Heart left ventricle (tissue), 16 donors: ENCODE data around the gene HELZ. TPM values are rescaled to one million over a fixed set of nuclear protein-coding genes. Genes with fewer than 3 reads are reported as not detected.

Experiments
- ATAC-seq, 4 donors: fragments of 200-7000 bp; cut with Tn5 transposase; one replicate each; pipeline ENCODE4 v1.9.1; 2020 to 2022; ENCODE audit warnings: moderate library complexity in 4 of 4, mild to moderate bottlenecking in 3 of 4, moderate number of reproducible peaks in 1 of 4
- DNase-seq, 5 donors: peaks; one replicate each; pipeline ENCODE4 v3.0.0-alpha.2; 2020
- H3K27ac ChIP-seq, 12 donors: fragments of 200-600 bp; sonication (generic) in 4 of 12; one replicate each; pipeline versions ENCODE4 v1.5.0 to v1.8.0; 2016 to 2022; ENCODE audit warnings: mild to moderate bottlenecking in 2 of 12
- H3K27me3 ChIP-seq, 9 donors: fragments of 200-600 bp; sonication (generic) in 2 of 9; one replicate each; pipeline versions ENCODE4 v1.5.1 to v1.8.0; 2016 to 2022; ENCODE audit warnings: mild to moderate bottlenecking in 3 of 9
- H3K36me3 ChIP-seq, 9 donors: fragments of 200-600 bp; sonication (generic) in 2 of 9; one replicate each; pipeline versions ENCODE4 v1.5.0 to v1.8.0; 2018 to 2022; ENCODE audit warnings: mild to moderate bottlenecking in 2 of 9
- H3K4me1 ChIP-seq, 12 donors: fragments of 200-600 bp; sonication (generic) in 4 of 12; one replicate each; pipeline versions ENCODE4 v1.5.0 to v1.8.0; 2016 to 2022; ENCODE audit warnings: mild to moderate bottlenecking in 3 of 12
- H3K4me3 ChIP-seq, 12 donors: fragments of 200-600 bp; sonication (generic) in 4 of 12; one replicate each; pipeline versions ENCODE4 v1.5.0 to v1.8.0; 2017 to 2022; ENCODE audit warnings: mild to moderate bottlenecking in 9 of 12, moderate library complexity in 4 of 12
- H3K9me3 ChIP-seq, 12 donors: fragments of 200-600 bp; sonication (generic) in 4 of 12; one replicate each; pipeline versions ENCODE4 v1.5.0 to v1.8.0; 2016 to 2022; ENCODE audit warnings: mild to moderate bottlenecking in 1 of 12
- CTCF ChIP-seq, 12 donors: fragments of 200-600 bp; sonication (generic) in 4 of 12; IDR thresholded peaks; one replicate each; pipeline versions ENCODE4 v1.5.0 to v1.8.0; 2018 to 2022; ENCODE audit warnings: antibody characterized with exemption in 12 of 12, mild to moderate bottlenecking in 5 of 12
- POLR2A ChIP-seq, 2 donors: fragments of 450-650 bp; IDR thresholded peaks; one replicate each; pipeline ENCODE4 v1.6.1; 2017; ENCODE audit warnings: antibody characterized with exemption in 2 of 2, mild to moderate bottlenecking in 2 of 2, moderate library complexity in 2 of 2
- WGBS, 4 donors: extraction: QIAGEN DNeasy Blood & Tissue Kit in 2 of 4; methylation state at CpG; one replicate each; pipeline versions ENCODE4 v1.1.5 to v1.1.7; 2013 to 2018; 5-methylcytosine and 5-hydroxymethylcytosine counted together
- intact Hi-C, 10 donors: fragments of 100-400 bp; cut with DNase I; formaldehyde crosslinking; loops; one replicate each; pipeline versions ENCODE4 v1.11.1 to v1.14.2; 2022
- polyA plus RNA-seq, 2 donors: library from polyadenylated mRNA; stranded (reverse); fragments of 200-250 nt; gene quantifications; one replicate each; pipeline ENCODE4 v1.2.3, GENCODE V29; 2013
- total RNA-seq, 9 donors: library from RNA; depleted of rRNA in 2 of 9; stranded (reverse); fragments of >200 nt in 2 of 9; fragmentation: NEBNext Ultra II Directional in 3 of 9; extraction: Animal tissue kit (Norgen Biotek cat#: 25700) in 3 of 9; gene quantifications; one replicate each; pipeline versions ENCODE4 v1.1.0 to v1.2.4, GENCODE V29; 2016 to 2023
- donor health status: ischemic (EF 13 %, LVEDD 7.1; RV severe dilation, severe dysfunction).
- donor health status: healthy with polysubstance abuse.
- donor health status: DM: no; HTN: yes; CAD: no.
- donor health status: DM: no; HTN: no; CAD: no.
- donor health status: ischemic (EF 25% LVEDD 6.9; RV normal size, moderate dysfunction).
- donor health status: ischemic (EF 25% LVEDD 5.7; RV mildly dilated, moderate dysfunction).
- donor health status: healthy.
- donor health status: DM: yes; HTN: yes; CAD: no.
- donor health status: ischemic (EF 35%, LVEDD 5.7; RV mildly dilated, moderate dysfunction).
- donor health status: nonischemic (EF 11% LVEDD 7.7; RV severe dilation, severe dysfunction).
- donor health status: DM: yes; HTN: yes; CAD: no.
- donor health status: PGD.
- donor health status: ischemic (EF 29% LVEDD 5.4; RV normal size, mild dysfunction).
- donor health status: nonischemic (EF 23%, LVEDD 6.1; RV moderate dilation, normal function).

HELZ gene
- total and polyA plus RNA-seq, 11 donors, result 5.1 to 48.4 (median 30.3) TPM

DNA sequence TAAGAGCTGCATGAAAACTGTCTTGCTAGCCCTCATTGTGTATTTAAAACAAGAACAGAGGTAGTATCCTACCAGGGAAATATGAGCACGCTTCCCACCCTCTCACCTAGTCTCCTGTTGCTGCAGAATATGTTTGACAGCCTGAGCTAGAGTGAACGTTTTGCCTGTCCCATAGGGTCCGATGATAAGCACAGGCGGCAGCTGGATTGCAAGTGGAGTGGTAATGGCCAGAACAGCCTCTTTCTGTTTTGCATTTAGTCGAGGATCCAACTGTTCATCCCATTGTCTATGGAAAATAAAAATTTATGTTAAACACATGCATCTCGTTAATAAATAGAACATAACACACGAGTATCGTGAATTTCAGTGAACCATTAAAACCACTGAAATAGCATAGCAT, 84.2 kb downstream of the HELZ start:
- intact Hi-C loops, result loop anchor here in 1 of 10 donors (10.0 kb wide), 1 partner anchor 436 kb away; no protein-coding TSS in a partner anchor
- Histone ChIP-seq H3K27me3 (no peaks in the 10 kb centered on the region), H3K27ac (no peak overlapping the region), H3K4me1 (peaks cover 0 to 16% (median 0%) of the 10 kb centered on the region in 12 donors), H3K36me3 (peaks cover 0 to 77% (median 43%) of the 10 kb centered on the region in 9 donors), H3K9me3 (no peaks in the 10 kb centered on the region), H3K4me3 (no peak overlapping the region)
- no peak for DNase-seq
- TF ChIP-seq POLR2A (IDR thresholded peaks at IDR 0.05) (no peak), CTCF (IDR thresholded peaks at IDR 0.05) (no peak)
- no peak for ATAC-seq
- 83 to 87% (median 85%) methylated on average over 8 of the region's 8 CpGs for WGBS, 4 donors

GRCh38 chr17:67157732-67158639, 87.0 kb downstream of the HELZ start:
- Histone ChIP-seq H3K4me3 (no peak overlapping the region), H3K27ac (no peak overlapping the region), H3K27me3 (no peaks in the 10 kb centered on the region), H3K4me1 (peaks cover 0 to 5% (median 0%) of the 10 kb centered on the region in 12 donors), H3K9me3 (peaks cover 0 to 5% (median 0%) of the 10 kb centered on the region in 12 donors), H3K36me3 (peaks cover 0 to 62% (median 39%) of the 10 kb centered on the region in 9 donors)
- TF ChIP-seq POLR2A (IDR thresholded peaks at IDR 0.05) (no peak), CTCF (IDR thresholded peaks at IDR 0.05) (peak in 6 of 12 donors; percentile 13 to 42 (median 31))
- intact Hi-C loops, result loop anchor here in 5 of 10 donors (10.0 kb wide), 2 partner anchors 433 to 443 kb away; no protein-coding TSS in a partner anchor
- peak in 3 of 4 donors; percentile 69 to 72 (median 69) for ATAC-seq
- no peak for DNase-seq

DNA sequence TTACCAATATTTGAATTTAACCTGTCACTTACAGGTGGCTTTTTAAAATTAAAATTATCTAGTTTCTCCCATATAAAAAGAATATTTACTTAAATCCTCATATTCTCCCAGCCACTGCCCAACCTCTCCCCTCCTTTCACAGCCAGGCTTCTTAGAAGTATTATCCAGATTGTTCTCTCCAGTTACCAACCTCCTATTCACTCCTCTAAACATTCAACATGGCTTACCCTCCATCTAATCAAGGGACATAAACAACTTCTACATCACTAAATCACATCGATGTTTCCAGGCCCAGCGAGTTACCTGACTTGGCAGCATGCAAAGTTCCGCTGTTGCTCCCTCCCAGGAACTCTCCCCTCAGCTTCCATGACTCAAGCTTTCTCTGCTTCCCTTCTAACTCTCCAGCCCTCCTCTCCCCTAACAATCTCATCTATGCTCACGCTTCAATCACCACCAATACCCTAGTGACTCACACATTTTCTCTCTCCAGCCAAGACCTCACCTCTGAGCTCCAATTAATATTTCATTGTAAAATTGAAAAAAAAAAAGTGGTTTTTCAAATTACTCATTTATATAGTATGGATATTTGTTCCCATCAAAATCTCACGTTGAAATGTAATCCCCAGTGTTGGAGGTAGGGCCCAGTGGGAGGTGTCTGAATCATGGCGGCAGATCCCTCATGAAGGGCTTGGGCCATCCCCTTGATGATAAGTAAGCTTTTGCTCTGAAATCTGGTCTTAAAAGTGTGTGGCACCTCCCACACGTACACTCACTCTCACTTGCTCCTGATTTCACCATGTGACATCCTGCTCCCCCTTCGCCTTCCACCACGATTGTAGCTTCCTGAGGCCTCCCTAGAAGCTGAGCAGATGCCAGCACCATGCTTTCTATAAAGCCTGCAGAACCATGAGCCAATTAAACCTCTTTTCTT, 88.5 kb downstream of the HELZ start:
- Histone ChIP-seq H3K27ac (no peak overlapping the region), H3K27me3 (no peaks in the 10 kb centered on the region), H3K36me3 (peaks cover 0 to 57% (median 42%) of the 10 kb centered on the region in 9 donors), H3K4me1 (peaks cover 0 to 5% (median 0%) of the 10 kb centered on the region in 12 donors), H3K9me3 (peaks cover 0 to 5% (median 0%) of the 10 kb centered on the region in 12 donors), H3K4me3 (no peak overlapping the region)
- DNase-seq (peak in 1 of 5 donors; percentile 13), ATAC-seq (no peak)
- no peak for TF ChIP-seq CTCF (IDR thresholded peaks at IDR 0.05)
- no peak for TF ChIP-seq POLR2A (IDR thresholded peaks at IDR 0.05)
- intact Hi-C loops, result loop anchor here in 5 of 10 donors (10.0 kb wide), 2 partner anchors 432 to 442 kb away; no protein-coding TSS in a partner anchor
- 82 to 89% (median 86%) methylated on average over 9 of the region's 9 CpGs for WGBS, 4 donors
